ENCODE measurements around the gene USP9X.
"Not testable (repeated sequence)": the region's sequence is repeated elsewhere in the genome, so short reads cannot be mapped to it uniquely, and the experiment has no call there.

Gene USP9X

GRCh38 chrX:41276661-41277506 lies 191.6 kb downstream of the USP9X start:
- no peak for DNase-seq (ENCODE audit: low read depth, low spot score)
- Histone ChIP-seq H3K9me3 (ENCODE audit: insufficient read depth, low read length) (no peaks in the 10 kb centered on the region), H3K9ac (ENCODE audit: insufficient read length, low read depth) (peak overlapping the region; percentile 72), H3K4me1 (ENCODE audit: insufficient read depth, insufficient read length) (no peaks in the 10 kb centered on the region), H3K4me3 (ENCODE audit: insufficient read length, low read depth) (peak overlapping the region; percentile 50), H3K27me3 (ENCODE audit: insufficient read depth, insufficient read length) (no peaks in the 10 kb centered on the region), H3K36me3 (ENCODE audit: insufficient read depth, insufficient read length, low read length) (no peaks in the 10 kb centered on the region)
- TF ChIP-seq ZNF274 (IDR thresholded peaks at IDR 0.05; ENCODE audit: low read depth, low read length) (no peak), YY1 (IDR thresholded peaks at IDR 0.05; ENCODE audit: insufficient read depth, insufficient read length) (no peak), SUZ12 (IDR thresholded peaks at IDR 0.05; ENCODE audit: extremely low read depth, insufficient read depth, insufficient read length) (no peak)

- H3K9ac ChIP-seq (ENCODE audit: insufficient read length, low read depth); H3K9me3 ChIP-seq (ENCODE audit: insufficient read depth, low read length); DNase-seq (ENCODE audit: low read depth, low spot score); H3K36me3 ChIP-seq (ENCODE audit: insufficient read depth, insufficient read length, low read length); H3K4me1 ChIP-seq (ENCODE audit: insufficient read depth, insufficient read length); H3K4me3 ChIP-seq (ENCODE audit: insufficient read length, low read depth); H3K27me3 ChIP-seq (ENCODE audit: insufficient read depth, insufficient read length): not testable (repeated sequence)
These were observed 197.1 kb downstream of the USP9X start for GRCh38 chrX:41282307-41282706.

GRCh38 chrX:41285928-41286327 lies 200.7 kb downstream of the USP9X start:
- not testable (repeated sequence) for H3K27me3 ChIP-seq (ENCODE audit: insufficient read depth, insufficient read length); H3K9ac ChIP-seq (ENCODE audit: insufficient read length, low read depth); H3K9me3 ChIP-seq (ENCODE audit: insufficient read depth, low read length); DNase-seq (ENCODE audit: low read depth, low spot score); H3K4me1 ChIP-seq (ENCODE audit: insufficient read depth, insufficient read length); H3K36me3 ChIP-seq (ENCODE audit: insufficient read depth, insufficient read length, low read length); H3K4me3 ChIP-seq (ENCODE audit: insufficient read length, low read depth)
